ENCODE results near the gene FITM2. TPM values are rescaled to one million over a fixed set of nuclear protein-coding genes. Genes with fewer than 3 reads are reported as not detected.

The FITM2 gene
- total RNA-seq, 2 donors from 2014 or later, result 2.2 TPM

Other genes starting within 250 kb of the FITM2 start
- gene JPH2, start 124.0 kb downstream of the FITM2 start, total RNA-seq, result under 1 TPM; 0.09 to 0.42 TPM
- gene OSER1, start 100.4 kb downstream of the FITM2 start, total RNA-seq, result 10 to 100 TPM; 30.5 to 38.6 TPM
- gene GDAP1L1, start 63.9 kb downstream of the FITM2 start, total RNA-seq, result not detected
- gene R3HDML, start 25.8 kb upstream of the FITM2 start, total RNA-seq, result not detected
- gene HNF4A, start 44.5 kb upstream of the FITM2 start, total RNA-seq, result not detected
- gene TTPAL, start 164.7 kb upstream of the FITM2 start, total RNA-seq, result 10 to 100 TPM; 15.5 to 23.0 TPM
- gene SERINC3, start 210.9 kb upstream of the FITM2 start, total RNA-seq, result 10 to 100 TPM; 68.7 to 86.8 TPM